A673 (cell line): ENCODE results near the gene PSMD11. TPM values are rescaled to one million over a fixed set of nuclear protein-coding genes. Genes with fewer than 3 reads are reported as not detected.

ENCODE experiments used
- BruUV-seq: library from RNA; stranded (reverse); fragments of 400-500 nt; replicated peaks from 2 replicates; lab custom pipeline; 2021; lab: Mats Ljungman, UMichigan
- CTCF ChIA-PET: fragments of 300-600 bp; sonication (Branson Sonifier 250); formaldehyde crosslinking; loops from one replicate; lab custom pipeline; 2022; ENCODE audit warnings: antibody characterized with exemption; lab: Charles Lee
- POLR2A ChIA-PET: fragments of 300-600 bp; sonication (Branson Sonifier 250); formaldehyde crosslinking; loops from one replicate; lab custom pipeline; 2022; ENCODE audit warnings: antibody characterized with exemption; ENCODE audit not compliant: low non-redundant PET; lab: Charles Lee
- DNase-seq: peaks from one replicate; pipeline ENCODE4 v3.0.0-alpha.2; 2015; ENCODE audit warnings: low spot score
- H3K27ac ChIP-seq: fragments of 200-600 bp; sonication (generic); 2 replicates; pipeline ENCODE4 v1.5.1; 2016; ENCODE audit warnings: mixed run types, low read depth, mild to moderate bottlenecking, mixed read lengths, antibody characterized with exemption, low read length; ENCODE audit not compliant: poor library complexity, severe bottlenecking
- H3K27me3 ChIP-seq: fragments of 200-600 bp; sonication (generic); replicated peaks from 2 replicates; pipeline ENCODE4 v1.6.1; 2017; ENCODE audit warnings: mixed run types, low read depth, mild to moderate bottlenecking, mixed read lengths, antibody characterized with exemption, low read length; ENCODE audit not compliant: insufficient read depth, poor library complexity
- H3K36me3 ChIP-seq: fragments of 200-600 bp; sonication (generic); 2 replicates; pipeline ENCODE4 v1.6.1; 2016; ENCODE audit warnings: mixed run types, mild to moderate bottlenecking, mixed read lengths, antibody characterized with exemption, low read length; ENCODE audit not compliant: insufficient read depth, poor library complexity, severe bottlenecking
- H3K4me1 ChIP-seq: fragments of 200-600 bp; sonication (generic); 2 replicates; pipeline ENCODE4 v1.6.1; 2017; ENCODE audit warnings: mixed run types, mild to moderate bottlenecking, mixed read lengths, antibody characterized with exemption, low read length; ENCODE audit not compliant: insufficient read depth, poor library complexity, severe bottlenecking
- H3K4me3 ChIP-seq: fragments of 200-600 bp; sonication (generic); 2 replicates; pipeline ENCODE4 v1.5.1; 2016; ENCODE audit warnings: low read depth, mixed run types, mild to moderate bottlenecking, mixed read lengths, low read length; ENCODE audit not compliant: poor library complexity, severe bottlenecking
- H3K9me3 ChIP-seq: fragments of 200-600 bp; sonication (generic); 2 replicates; pipeline ENCODE4 v1.6.1; 2016; ENCODE audit warnings: mixed run types, low read depth, mild to moderate bottlenecking, mixed read lengths, antibody characterized with exemption, low read length; ENCODE audit not compliant: poor library complexity, severe bottlenecking
- CTCF ChIP-seq: fragments of 300-800, 200-600 bp; sonication (generic); conservative IDR thresholded peaks from 2 replicates; pipeline ENCODE4 v1.5.1; 2017; ENCODE audit warnings: low read depth, mild to moderate bottlenecking, antibody characterized with exemption, low read length, moderate library complexity, mixed read lengths
- EZH2 ChIP-seq: fragments of 200-600 bp; sonication (generic); IDR thresholded peaks from 2 replicates; pipeline ENCODE4 v1.6.1; 2017; ENCODE audit warnings: borderline replicate concordance, low read depth, mild to moderate bottlenecking, mixed read lengths, antibody characterized with exemption, low read length; ENCODE audit not compliant: poor library complexity, severe bottlenecking
- intact Hi-C: fragments of 100-400 bp; cut with micrococcal nuclease; formaldehyde crosslinking; loops from one replicate; pipeline ENCODE4 v1.10.0; 2022; ENCODE audit not compliant: unreplicated experiment
- total RNA-seq: library from RNA; stranded (reverse); gene quantifications from 2 replicates; pipeline ENCODE4 v1.2.3, GENCODE V29; 2021

Gene PSMD11
- total RNA-seq, 1 experiment from 2014 or later = 195 TPM

GRCh38 chr17:32504166-32504990 lies 60.1 kb downstream of the PSMD11 start:
- intact Hi-C loops = no loop called here
- Histone ChIP-seq H3K36me3 (no peaks in the 10 kb centered on the region), H3K4me3 (no peak overlapping the region), H3K27ac (no peak overlapping the region), H3K9me3 (no peaks in the 10 kb centered on the region), H3K27me3 (no peaks in the 10 kb centered on the region), H3K4me1 (no peaks in the 10 kb centered on the region)
- TF ChIP-seq CTCF (no peak), EZH2 (no peak)
- DNase-seq = no peak
- CTCF ChIA-PET = no interaction called here
- BruUV-seq = no TSS peak
- POLR2A ChIA-PET = no interaction called here

GRCh38 chr17:32508926-32509325 lies 64.6 kb downstream of the PSMD11 start:
- Histone ChIP-seq H3K4me1 (no peaks in the 10 kb centered on the region), H3K27me3 (no peaks in the 10 kb centered on the region), H3K9me3 (no peaks in the 10 kb centered on the region), H3K36me3 (no peaks in the 10 kb centered on the region), H3K4me3 (no peak overlapping the region), H3K27ac (no peak overlapping the region)
- no peak for DNase-seq
- TF ChIP-seq EZH2 = no peak
- no peak for TF ChIP-seq CTCF
- intact Hi-C loops = no loop called here
- POLR2A ChIA-PET = interaction anchor here (0.6 kb wide), 1 partner anchor 11 kb away, joined by 3 read pairs; no protein-coding TSS in a partner anchor
- BruUV-seq = no TSS peak
- CTCF ChIA-PET = no interaction called here

GRCh38 chr17:32510466-32510865 lies 66.2 kb downstream of the PSMD11 start:
- no peak for TF ChIP-seq EZH2
- TF ChIP-seq CTCF = no peak
- no TSS peak for BruUV-seq
- POLR2A ChIA-PET = no interaction called here

More at GRCh38 chr17:32510466-32510865, 66.2 kb downstream of the PSMD11 start:
- H3K36me3 ChIP-seq = no peaks in the 10 kb centered on the region
- DNase-seq = no peak
- H3K27ac ChIP-seq = no peak overlapping the region
- no peaks in the 10 kb centered on the region for H3K27me3 ChIP-seq
- CTCF ChIA-PET = no interaction called here
- intact Hi-C loops = no loop called here
- H3K4me3 ChIP-seq = no peak overlapping the region
- H3K4me1 ChIP-seq = no peaks in the 10 kb centered on the region
- H3K9me3 ChIP-seq = no peaks in the 10 kb centered on the region
